ENCODE measurements around the gene CWC22. TPM values are rescaled to one million over a fixed set of nuclear protein-coding genes. Genes with fewer than 3 reads are reported as not detected.

The CWC22 gene
- total RNA-seq, 1 donor from 2014 or later, result 27.5 TPM

GRCh38 chr2:180046776-180047175 is 39.7 kb upstream of the CWC22 start:
- CTCF ChIA-PET, result no interaction called here
- no peaks in the 10 kb centered on the region for H3K4me1 Mint-ChIP-seq
- peaks cover 33% of the 10 kb centered on the region for H3K27me3 Mint-ChIP-seq
- no peak for DNase-seq
- POLR2A ChIA-PET, result no interaction called here
- no peak for ATAC-seq (ENCODE audit: low read depth)
- H3K4me3 Mint-ChIP-seq, result no peak overlapping the region
- H3K27ac Mint-ChIP-seq, result no peak overlapping the region
- H3K36me3 Mint-ChIP-seq (ENCODE audit: low read depth), result no peaks in the 10 kb centered on the region
- no peaks in the 10 kb centered on the region for H3K9me3 Mint-ChIP-seq
- no peak for TF ChIP-seq CTCF (IDR thresholded peaks at IDR 0.05)
- intact Hi-C loops (cut with micrococcal nuclease), result no loop called here

- ChIA-PET CTCF (no interaction called here), POLR2A (no interaction called here)
- Mint-ChIP-seq H3K36me3 (ENCODE audit: low read depth) (no peaks in the 10 kb centered on the region), H3K4me3 (no peak overlapping the region), H3K27ac (no peak overlapping the region), H3K27me3 (peaks cover 38% of the 10 kb centered on the region), H3K4me1 (no peaks in the 10 kb centered on the region), H3K9me3 (no peaks in the 10 kb centered on the region)
- DNase-seq, result no peak
- no peak for TF ChIP-seq CTCF (IDR thresholded peaks at IDR 0.05)
- intact Hi-C loops (cut with micrococcal nuclease), result no loop called here
- no peak for ATAC-seq (ENCODE audit: low read depth)
These were observed 39.1 kb upstream of the CWC22 start for GRCh38 chr2:180046202-180046601.

- no peak for ATAC-seq (ENCODE audit: low read depth)
- Mint-ChIP-seq H3K4me3 (no peak overlapping the region), H3K4me1 (no peaks in the 10 kb centered on the region), H3K36me3 (ENCODE audit: low read depth) (no peaks in the 10 kb centered on the region), H3K27me3 (peaks cover 26% of the 10 kb centered on the region), H3K9me3 (no peaks in the 10 kb centered on the region), H3K27ac (no peak overlapping the region)
- TF ChIP-seq CTCF (IDR thresholded peaks at IDR 0.05), result no peak
- ChIA-PET POLR2A (no interaction called here), CTCF (no interaction called here)
- no peak for DNase-seq
- intact Hi-C loops (cut with micrococcal nuclease), result no loop called here
These were observed 33.2 kb upstream of the CWC22 start for GRCh38 chr2:180040146-180040925.

- ChIA-PET CTCF (no interaction called here), POLR2A (no interaction called here)
- TF ChIP-seq CTCF (IDR thresholded peaks at IDR 0.05), result no peak
- Mint-ChIP-seq H3K27me3 (peaks cover 22% of the 10 kb centered on the region), H3K27ac (no peak overlapping the region), H3K9me3 (no peaks in the 10 kb centered on the region), H3K4me1 (no peaks in the 10 kb centered on the region), H3K36me3 (ENCODE audit: low read depth) (no peaks in the 10 kb centered on the region), H3K4me3 (no peak overlapping the region)
- ATAC-seq (ENCODE audit: low read depth) (no peak), DNase-seq (no peak)
- intact Hi-C loops (cut with micrococcal nuclease), result no loop called here
These were observed 31.9 kb upstream of the CWC22 start for GRCh38 chr2:180038997-180039396.

- ChIA-PET CTCF (no interaction called here), POLR2A (no interaction called here)
- Mint-ChIP-seq H3K4me3 (no peak overlapping the region), H3K36me3 (ENCODE audit: low read depth) (no peaks in the 10 kb centered on the region), H3K9me3 (peaks cover 10% of the 10 kb centered on the region), H3K27me3 (peaks cover 8% of the 10 kb centered on the region), H3K27ac (no peak overlapping the region), H3K4me1 (no peaks in the 10 kb centered on the region)
- intact Hi-C loops (cut with micrococcal nuclease), result no loop called here
- ATAC-seq (ENCODE audit: low read depth) (no peak), DNase-seq (no peak)
- TF ChIP-seq CTCF (IDR thresholded peaks at IDR 0.05), result no peak
These were observed 27.1 kb upstream of the CWC22 start for GRCh38 chr2:180033993-180034894.

Data from activated B cell treated with CpG ODN at 0.5 μM for 24 hours (primary cell).